K562 (cell line): ENCODE results near the gene NRXN3.

ENCODE experiments used
- CEBPB ChIP-seq: fragments of 450-650 bp; IDR thresholded peaks from 2 replicates; pipeline ENCODE4 v1.6.1; 2016; ENCODE audit warnings: missing genetic modification characterization, missing compliant biosample characterization
- CTCF ChIP-seq, 3 experiments: IDR thresholded peaks in 2 of 3; conservative IDR thresholded peaks in 1 of 3; 2 replicates each; pipeline ENCODE4 v1.5.1; 2011 to 2012; ENCODE audit warnings: low read length in 3 of 3, mild to moderate bottlenecking in 3 of 3, control low read depth in 2 of 3, improper control_type of control experiment in 1 of 3, inconsistent platforms in 1 of 3, low read depth in 1 of 3, mixed read lengths in 1 of 3, moderate library complexity in 1 of 3; ENCODE audit not compliant: insufficient read depth in 2 of 3
- E2F6 ChIP-seq, 2 experiments: IDR thresholded peaks; 2 replicates each; pipeline ENCODE4 v1.6.1; 2011; ENCODE audit warnings: borderline replicate concordance in 1 of 2, control low read depth in 1 of 2, low read depth in 1 of 2, low read length in 1 of 2, mild to moderate bottlenecking in 1 of 2, mixed read lengths in 1 of 2, moderate library complexity in 1 of 2; ENCODE audit not compliant: insufficient read depth in 1 of 2, insufficient read length in 1 of 2, poor library complexity in 1 of 2, severe bottlenecking in 1 of 2; ENCODE audit errors: extremely low read depth in 1 of 2
- MXD1 ChIP-seq: fragments of 250-450 bp; sonication (Bioruptor Pico); IDR thresholded peaks from 2 replicates; pipeline ENCODE4 v1.8.0; 2021; ENCODE audit warnings: borderline replicate concordance, mild to moderate bottlenecking, moderate library complexity; ENCODE audit not compliant: poor library complexity, severe bottlenecking
- ZBTB40 ChIP-seq, 2 experiments: fragments of 450-650 bp in 1 of 2; sonication (generic) in 1 of 2; formaldehyde crosslinking in 1 of 2; IDR thresholded peaks; 2 replicates each; pipeline versions ENCODE4 v1.7.1 to v1.9.0; 2016 to 2022; ENCODE audit warnings: inconsistent platforms in 1 of 2, mild to moderate bottlenecking in 1 of 2, missing genetic modification reagents in 1 of 2

GRCh38 chr14:78543433-78543832 is 373.3 kb downstream of the NRXN3 start:
- TF ChIP-seq ZBTB40 (IDR thresholded peaks at IDR 0.05) = no peak
- TF ChIP-seq ZBTB40 (CRISPR knock-in tag; IDR thresholded peaks at IDR 0.05) = no peak
- TF ChIP-seq CEBPB (tag) = no peak
- TF ChIP-seq CTCF (IDR thresholded peaks at IDR 0.05 in 2 of 3, conservative IDR thresholded peaks at IDR 0.05 in 1 of 3; ENCODE audit: insufficient read depth in 2 of 3, low read depth in 1 of 3, low read length in 3 of 3) = no peak
- TF ChIP-seq E2F6 (IDR thresholded peaks at IDR 0.05; ENCODE audit: borderline replicate concordance in 1 of 2, extremely low read depth in 1 of 2, insufficient read depth in 1 of 2, insufficient read length in 1 of 2, low read depth in 1 of 2, low read length in 1 of 2, poor library complexity in 1 of 2, severe bottlenecking in 1 of 2) = no peak
- TF ChIP-seq MXD1 (CRISPR knock-in tag) = no peak
